Non-pigmented ciliary epithelial cell (primary cell): ENCODE data around the gene ADAM12.
A peak's percentile ranks its signal among the peaks of the same experiment; 100 is the strongest.

Experiments
- DNase-seq: peaks from one replicate; pipeline ENCODE4 v3.0.0-alpha.2; 2010; ENCODE audit warnings: low read depth

Gene ADAM12

DNA sequence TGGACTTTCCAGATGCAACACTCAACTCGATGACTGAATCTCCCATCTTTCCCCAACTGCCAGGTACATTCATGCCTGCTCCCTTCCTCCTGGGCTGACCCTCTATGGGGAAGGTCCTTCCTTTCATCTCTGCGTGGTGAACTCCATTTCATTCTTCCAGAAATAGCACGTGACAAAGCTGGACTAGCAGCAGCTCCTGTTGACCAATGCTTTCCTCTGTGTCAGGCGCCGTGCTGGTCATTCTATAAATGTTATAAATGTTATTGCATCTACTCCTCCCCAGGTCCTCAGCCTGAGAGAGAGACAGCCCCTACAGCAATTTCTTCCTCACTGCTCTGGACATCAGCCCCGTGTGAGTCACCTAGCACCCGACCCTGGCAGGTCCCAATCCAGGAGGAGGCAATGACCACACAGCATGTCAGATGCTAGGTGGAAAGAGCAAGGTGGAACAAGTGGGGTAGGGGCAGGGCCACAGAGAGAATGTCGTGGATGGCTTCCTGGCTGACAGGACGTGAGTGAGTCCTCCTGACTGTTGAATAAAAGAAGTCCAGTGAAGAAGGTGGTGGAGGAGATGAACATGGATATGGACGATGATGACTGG lies 178.1 kb downstream of the ADAM12 start:
- DNase-seq = no peak

DNA sequence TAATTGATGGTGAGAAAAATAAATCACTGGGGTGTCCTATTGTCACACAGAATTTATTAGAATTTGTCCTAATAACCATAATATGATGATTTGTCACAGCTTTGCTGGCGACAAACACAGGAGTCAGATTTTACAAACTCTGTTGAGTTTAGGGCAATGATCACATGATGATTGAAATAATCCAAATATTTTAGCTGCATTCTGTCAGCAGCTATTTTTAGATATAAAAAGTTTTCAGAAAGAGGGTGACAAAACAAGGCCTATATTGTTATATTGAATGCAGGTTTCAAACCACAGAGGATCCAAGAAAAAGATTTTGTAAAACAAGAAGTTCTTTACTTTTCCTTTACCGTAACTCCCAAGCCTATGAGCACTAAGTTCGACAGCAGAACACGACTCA lies 178.8 kb downstream of the ADAM12 start:
- no peak for DNase-seq

DNA sequence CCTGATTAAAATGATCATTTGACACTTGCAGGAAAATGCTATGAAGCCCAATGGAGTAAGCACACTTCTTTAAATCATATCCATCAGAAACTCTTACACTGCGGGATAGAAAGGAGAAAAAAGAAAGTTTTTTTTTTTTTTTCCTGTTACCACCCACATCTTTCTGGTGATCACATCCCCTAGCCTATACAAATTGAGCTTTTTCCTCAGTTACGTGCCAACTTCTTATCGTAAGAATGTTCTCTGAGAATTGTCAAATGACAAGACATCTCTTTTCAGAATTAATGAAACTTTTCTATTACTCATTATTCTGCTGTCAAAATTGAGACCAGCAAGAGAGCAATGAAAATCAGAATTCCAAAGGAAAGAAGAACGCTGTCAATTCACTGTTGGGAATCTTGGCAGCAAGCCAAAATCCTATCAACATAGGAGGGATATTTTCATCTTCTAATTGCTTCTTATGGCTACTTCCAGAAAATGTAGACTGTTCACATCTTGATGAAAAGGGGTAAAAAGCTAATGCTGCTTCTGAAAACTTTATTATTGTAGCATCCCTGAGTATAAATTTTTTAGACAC lies 179.5 kb downstream of the ADAM12 start:
- DNase-seq = no peak

DNA sequence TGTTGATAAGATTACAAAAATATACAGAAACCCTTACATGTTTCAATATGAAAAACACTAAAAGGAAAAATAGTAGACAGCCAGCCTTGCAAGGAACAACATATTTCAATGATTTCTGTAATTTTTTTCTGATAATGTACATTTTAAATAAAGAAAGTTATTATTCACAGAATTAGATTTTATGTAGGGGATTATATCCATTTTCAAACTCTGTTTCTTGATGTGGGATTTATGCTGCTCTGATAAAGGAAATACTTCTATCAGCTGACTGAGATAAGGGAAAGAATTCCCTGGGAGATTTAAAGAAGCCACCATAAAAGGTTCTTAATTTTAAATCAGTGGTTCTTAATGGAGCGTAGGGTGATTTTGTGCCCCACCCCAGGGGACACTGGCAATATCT lies 180.4 kb downstream of the ADAM12 start:
- DNase-seq = no peak

DNA sequence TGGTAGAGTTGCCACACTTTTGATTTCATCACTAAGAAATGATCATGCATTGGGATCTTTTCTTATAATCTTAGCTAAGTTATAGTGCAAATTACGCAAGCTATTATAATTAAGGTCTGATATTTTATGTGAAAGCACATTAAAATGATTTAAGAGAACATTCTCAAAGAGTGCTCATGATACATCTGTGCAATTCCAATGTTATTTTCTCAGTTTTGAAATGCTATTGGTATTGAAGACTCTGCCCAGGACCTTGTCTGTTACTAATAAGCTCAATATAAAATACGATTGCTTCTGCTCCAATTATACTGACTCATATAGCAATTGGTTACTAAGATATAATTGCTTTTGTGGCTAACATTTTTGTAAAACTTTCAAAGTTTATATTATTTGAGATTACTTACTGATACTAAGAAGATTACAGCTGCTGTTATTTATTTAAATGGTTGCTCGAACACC lies 180.9 kb downstream of the ADAM12 start:
- DNase-seq = no peak

DNA sequence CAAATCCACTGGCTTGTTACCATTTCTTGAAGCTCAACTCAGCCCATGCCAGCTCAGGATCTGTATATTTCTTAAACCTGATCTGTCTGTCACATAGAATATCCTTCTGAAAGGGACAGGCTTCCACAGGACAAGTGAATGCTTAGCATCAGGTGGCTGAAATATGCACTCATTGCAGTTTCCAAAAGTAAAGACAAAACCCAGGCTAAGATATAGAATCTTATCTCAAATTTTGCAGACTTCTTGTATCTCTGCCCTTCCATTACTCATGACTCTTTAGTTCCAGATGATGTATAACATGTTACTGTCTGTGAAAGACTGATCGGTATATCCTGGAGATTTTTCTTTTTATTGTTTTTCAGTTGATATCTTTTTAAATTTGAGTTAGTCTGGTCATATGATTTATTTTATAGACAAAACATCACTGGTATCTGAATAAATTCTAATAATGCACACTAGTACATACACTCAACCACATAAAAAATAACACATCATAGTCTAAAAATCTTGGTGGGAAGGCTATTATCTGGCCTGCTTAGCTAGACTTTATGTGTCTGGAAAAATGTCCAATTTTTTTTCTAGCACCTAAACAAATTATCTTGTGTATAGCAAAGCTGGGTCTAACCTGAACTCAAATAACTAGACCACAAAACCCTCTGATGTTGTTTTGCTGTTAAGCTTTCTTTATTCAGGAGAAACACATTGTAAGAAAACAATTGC lies 182.6 kb downstream of the ADAM12 start:
- DNase-seq = no peak

DNA sequence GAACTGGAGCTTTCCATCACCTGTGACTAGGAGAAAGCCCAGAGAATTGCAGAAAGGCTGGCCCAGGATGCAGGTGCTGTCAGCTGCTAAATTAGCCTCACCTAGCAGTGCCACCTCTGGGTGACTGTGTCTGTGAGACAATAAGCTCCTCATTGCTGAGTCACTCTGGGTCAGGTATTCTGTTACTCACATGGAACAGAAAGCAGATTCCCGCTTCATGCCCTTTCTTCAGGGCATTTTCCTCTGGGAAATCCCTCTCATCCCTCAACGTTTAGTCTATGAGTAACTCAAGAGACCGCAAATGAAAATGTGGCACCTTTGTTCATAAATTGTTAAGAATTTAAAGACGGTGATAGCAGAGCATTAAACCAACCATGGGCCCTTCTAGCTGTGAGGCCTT lies 184.0 kb downstream of the ADAM12 start:
- DNase-seq = no peak

DNA sequence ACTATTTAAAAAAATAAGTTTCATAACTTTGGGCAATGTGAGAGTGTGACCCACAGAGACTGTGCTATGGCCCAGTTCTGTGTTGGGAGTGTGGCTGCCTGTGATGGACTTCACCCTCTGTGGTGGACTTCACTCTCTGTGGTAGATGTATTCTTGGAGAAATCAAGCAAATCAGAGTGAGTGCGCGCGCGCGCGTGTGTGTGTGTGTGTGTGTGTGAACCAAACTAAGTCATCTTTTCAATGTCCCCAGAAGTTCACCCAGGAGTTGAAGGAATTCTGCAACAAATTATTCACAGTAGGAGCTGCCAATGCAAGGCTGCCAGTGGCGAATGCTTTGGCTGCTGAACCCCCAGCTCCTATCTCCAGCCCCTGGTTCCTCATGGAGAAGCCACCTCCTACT lies 184.5 kb downstream of the ADAM12 start:
- no peak for DNase-seq

DNA sequence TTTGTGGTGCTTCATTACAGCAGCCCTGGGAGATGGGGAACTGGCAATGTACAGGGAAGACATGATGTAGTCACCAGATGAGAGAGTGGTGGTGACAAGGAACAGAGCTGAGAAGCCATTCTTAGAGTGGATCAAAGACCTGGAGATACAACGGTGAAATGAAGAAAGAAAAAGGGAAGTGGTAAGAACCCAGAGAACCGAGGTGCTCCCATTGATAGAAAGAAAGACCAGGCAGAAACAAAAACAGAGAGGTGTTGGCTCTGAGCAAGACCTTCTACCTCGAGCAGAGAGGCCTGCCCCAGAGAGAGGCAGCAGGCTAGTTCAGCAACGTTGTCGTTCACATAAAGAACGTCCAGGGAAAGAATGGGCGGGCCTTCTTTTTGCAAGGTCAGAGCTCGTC lies 186.7 kb downstream of the ADAM12 start:
- DNase-seq = no peak

DNA sequence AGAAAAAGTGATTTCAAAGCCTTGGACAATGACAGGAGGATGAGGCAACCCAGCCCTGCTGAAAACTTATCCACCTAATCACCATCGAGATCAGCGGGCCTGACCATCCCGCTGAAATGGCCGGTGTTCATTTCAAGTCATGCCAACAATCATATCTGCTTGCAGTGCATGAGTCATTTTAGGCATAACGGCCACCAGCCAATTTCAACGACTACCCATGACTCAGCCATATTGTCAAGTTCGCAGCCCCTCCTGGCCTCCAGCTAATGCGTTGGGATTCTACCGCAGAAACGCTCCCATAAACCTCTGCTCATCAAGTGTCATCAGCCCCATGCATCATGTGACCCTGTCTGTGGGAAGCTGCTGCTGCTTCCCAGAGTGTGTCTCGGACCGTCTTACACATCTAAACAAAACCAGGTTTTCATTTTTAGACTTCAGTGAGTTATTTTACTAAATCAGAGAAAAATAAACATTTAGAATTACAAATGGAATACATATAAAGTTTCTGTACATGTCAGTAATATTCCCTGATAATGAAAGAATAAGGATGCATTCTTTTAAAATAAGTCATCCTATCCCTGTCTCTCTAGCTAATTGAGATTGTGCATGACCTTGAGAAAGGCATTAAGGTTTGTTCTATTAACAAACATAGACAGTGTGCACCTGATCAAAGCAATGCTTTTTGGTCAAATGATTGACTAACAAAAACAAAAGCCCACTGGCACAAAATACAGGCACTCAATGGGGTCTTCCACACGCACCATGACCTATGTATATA lies 188.9 kb downstream of the ADAM12 start:
- DNase-seq = peak; percentile 97

DNA sequence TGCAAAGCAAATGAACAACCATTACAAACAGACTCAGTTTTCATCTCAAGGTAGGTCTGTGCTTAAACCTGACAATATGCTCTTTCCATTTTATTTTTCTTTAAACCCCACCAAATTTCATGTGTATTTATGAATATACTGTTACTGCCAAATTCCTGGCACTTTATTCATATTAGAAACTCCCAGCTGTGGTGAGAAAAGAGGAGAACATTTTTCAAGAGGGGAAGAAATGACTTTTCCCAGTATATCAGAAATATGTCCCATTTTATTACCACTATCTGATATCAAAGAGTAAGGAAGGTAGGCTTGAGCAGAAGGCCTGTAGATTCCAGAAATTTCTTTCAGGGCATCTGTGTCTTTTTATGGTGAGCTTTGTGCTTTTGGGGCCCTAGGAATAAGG lies 189.6 kb downstream of the ADAM12 start:
- no peak for DNase-seq

DNA sequence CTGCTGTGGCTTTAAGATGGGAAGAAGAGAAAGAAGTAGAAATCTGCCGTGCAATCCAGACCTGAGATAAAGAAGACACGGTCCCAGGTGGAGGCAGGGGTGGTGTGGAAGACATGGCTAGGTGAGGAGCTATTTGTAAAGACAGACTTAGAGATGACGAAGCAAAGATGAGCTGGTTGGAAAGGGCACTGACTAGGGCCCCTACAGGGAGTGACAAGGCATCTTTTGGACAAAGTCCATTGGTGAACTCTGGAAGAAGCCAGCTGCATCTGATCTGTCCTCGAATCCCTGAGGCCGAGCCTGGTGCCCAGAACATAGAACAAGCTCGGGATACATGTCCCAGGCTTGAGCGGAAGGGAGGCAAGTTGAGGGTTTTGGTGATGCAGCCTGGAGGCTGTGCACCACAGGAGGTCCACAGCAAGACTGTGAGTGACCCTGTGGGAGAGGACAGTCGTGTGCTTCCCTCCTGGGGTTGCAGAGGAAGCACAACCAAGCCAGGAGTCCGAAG lies 191.2 kb downstream of the ADAM12 start:
- DNase-seq = no peak

DNA sequence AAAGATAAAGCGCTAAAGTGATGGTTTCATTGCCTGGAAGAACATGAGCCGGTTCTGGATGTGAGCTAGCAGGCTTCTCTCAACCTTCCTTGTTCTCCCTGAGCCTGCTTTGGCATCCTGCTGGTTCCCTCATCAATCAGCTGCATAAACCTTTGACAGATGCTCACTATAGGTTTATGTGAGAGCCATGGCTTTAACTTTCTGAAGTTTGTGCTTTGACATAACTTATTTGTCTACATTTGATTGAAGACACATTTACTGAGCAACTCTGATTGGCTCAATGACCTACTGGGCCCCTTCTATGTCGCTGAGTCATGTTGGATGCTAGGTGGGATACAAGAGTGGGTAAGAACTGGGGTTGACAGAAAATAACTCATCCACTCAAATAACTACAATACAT lies 192.0 kb downstream of the ADAM12 start:
- DNase-seq = no peak

DNA sequence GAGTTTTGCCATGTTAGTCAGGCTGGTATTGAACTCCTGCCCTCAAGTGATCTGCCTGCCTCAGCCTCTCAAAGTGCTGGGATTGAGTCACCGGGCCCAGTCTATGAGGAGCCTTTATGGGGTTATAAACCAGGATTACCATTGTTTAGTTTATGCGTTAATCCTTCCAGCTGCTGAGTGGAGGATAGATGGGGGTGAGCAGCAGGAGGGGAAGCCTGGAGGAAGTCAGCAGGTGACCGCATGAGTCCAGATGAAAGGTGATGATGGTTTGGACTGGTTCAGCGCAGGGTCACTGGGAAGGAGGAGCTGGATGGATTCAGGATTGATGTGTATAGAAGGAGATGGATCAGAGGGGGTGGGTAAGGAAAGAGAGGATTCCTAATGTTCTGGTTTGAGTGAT lies 197.1 kb downstream of the ADAM12 start:
- DNase-seq = peak; percentile 28

DNA sequence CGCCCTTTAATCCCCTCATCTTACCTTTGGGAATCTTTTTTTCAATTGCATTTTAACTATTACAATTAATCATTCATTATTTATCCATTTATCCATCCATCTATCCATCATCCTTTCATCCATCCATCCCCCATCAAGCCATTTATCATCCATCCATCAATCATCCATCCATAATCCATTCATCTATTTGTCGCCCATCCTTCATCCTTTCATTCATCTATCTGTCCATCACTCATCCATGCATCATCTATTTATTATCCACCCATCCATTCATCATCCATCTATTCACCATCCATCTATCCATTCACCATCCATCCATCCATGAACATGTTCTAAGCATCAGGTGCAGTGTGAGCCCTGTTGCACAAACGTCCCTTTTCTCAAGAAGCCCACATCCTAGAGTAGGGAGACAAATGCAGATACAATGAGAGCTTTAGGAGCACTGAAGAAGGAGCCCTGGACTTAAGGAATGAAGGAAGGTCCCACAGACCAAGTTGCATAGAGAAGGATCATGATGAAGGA lies 199.5 kb downstream of the ADAM12 start:
- no peak for DNase-seq

DNA sequence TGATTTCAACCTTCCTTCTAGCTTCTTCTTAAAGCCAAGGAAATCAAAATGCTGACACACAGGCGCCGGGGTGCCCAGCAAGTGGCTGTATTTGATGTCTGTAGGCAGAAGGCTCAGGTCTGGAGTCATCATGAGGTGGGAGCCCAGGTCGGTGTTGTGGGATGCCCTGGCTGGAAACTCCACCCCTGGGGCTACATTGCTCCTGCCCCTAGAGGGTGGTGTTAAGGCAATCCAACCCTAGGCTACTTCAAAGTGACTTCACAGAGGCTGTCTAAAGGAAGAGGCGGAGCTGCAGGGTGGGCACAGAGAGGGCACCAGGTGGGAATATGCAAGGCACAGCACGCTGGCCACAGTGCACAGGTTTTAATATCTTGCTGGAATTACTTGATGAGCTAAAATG lies 200.9 kb downstream of the ADAM12 start:
- no peak for DNase-seq

DNA sequence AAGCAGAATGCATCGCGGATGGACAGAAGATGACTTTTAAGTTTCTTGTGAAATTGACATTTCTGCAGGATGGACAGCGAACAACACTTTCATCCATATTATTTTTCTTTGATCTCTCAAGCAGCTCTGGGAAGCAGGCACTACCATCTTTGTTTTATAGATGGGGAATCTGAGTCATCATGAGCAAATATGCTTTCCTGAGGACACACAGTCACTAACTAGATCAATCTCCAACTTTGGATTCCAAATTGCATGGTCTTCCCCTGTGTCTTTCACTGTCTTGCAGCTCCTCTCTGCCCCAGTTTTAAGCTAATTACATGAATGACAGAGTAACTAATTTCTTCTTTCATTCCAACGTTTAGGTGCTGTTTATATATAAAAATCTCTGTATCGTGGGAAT lies 201.5 kb downstream of the ADAM12 start:
- DNase-seq = no peak

DNA sequence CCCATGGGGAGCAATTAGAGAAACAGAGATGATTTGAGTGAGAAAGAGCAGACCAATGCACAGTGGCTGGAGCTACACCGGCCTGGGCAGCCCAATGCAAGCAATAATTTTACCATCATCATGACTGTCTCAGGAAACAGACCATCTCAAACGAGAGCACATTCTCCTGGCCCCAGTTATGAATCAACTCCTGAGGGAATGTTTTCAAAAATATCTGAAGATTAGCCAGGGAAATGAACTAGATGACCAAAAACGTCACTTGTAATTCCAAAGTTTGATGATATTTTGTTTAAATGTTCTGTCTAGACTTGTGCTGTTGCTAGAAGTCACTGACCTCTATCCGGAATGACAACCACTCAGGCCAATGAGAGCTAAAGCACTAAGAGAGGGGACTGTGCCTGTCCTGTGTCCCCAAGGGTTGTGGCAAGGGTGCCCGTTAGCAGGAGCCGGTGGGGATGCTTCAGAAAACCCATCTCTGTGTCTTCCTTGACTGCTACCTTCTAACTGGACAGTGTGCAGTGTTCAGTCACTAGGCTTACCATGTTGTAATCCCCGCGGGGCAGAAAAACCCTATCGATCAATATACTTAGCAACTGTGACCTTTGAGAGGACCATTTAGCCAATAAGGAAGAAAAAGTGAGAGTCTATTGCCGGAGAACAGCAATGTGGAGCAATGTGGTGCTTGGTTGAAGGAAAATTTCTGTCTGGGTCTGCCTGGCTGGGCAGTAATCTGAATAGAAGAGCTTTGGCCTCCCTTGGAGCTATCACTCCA lies 202.4 kb downstream of the ADAM12 start:
- DNase-seq = no peak

DNA sequence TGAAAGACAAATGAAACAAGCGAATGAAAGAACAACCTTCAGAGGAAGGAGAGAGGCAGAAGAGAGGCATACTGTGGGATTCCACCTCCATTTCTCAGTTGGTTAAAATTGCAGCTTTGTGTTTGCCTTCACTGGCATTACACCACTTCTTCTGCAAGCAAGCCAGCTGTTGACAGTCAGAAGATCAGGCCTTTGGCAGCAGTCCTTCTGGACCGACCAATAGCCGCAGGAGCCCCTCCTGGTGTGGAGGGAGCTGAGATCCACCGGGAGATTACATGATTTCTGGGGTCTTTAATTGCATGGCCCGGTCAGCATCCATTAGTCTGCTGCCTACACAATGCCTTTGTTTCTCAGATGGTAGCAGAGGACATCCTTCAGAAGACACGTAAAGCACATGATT lies 206.7 kb downstream of the ADAM12 start:
- DNase-seq = no peak

DNA sequence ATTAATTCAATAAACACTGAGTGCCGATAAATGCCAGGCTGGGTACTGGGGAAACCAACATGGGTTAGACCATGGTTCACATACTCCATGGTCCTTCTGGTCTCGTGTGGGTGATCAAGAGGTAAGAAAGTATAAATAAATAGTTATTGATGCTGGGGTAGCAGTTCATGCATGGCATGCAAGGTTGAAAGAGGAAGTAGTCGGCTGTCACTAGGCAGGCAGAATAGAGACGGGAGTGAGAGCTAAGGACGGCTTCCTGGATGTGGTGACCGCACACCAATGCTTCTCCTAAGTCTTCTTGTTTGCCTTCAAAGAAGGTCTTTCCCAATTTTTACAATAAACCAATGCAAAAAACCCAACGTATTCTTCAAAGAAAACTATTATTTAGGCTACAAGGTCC lies 208.6 kb downstream of the ADAM12 start:
- no peak for DNase-seq

DNA sequence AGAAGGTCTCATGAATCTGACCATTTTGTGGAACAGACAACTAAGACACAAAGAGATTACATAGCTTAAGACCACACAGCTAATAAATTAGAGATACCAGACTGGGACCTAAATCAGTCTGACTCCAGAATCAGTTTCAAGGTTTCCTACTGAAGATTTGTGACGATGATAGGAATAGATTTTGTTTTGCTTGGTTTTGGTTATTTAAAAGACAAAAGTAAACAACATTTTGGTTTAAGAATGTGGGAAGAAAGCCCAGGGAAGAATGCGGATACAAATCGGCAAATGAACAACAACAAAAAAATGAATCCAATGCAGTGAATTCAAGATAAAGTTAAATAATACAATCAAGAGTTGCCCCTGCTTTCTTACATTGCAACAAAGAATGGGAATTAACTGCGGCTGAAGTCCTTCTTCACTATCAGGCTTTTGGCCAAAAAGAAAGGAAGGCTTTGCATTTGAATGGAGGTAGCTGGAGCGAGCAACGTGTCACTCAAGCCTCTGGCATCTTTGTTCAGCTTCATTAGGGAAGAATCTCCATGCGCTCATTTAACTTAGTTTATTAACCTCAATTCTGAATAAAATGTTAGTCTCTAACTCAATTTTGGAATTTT lies 210.8 kb downstream of the ADAM12 start:
- DNase-seq = no peak
